Liver (tissue), 3 donors: ENCODE data around the gene GPATCH8.

Source experiments
- CTCF ChIP-seq: fragments of 150-350 bp; IDR thresholded peaks from 2 replicates; pipeline ENCODE4 v1.5.1; 2017; ENCODE audit warnings: improper control_type of control experiment, low read depth, low read length; ENCODE audit not compliant: missing input control
- EGR1 ChIP-seq, 2 donors: IDR thresholded peaks; 2 replicates each; pipeline ENCODE4 v1.6.1; 2016 to 2018; ENCODE audit warnings: antibody characterized with exemption in 2 of 2, low read depth in 2 of 2
- SP1 ChIP-seq: IDR thresholded peaks from 2 replicates; pipeline ENCODE4 v1.6.1; 2018; ENCODE audit warnings: antibody characterized with exemption, mild to moderate bottlenecking
- donor health status: healthy.
- donor health status: healthy.

- TF ChIP-seq EGR1 (IDR thresholded peaks at IDR 0.05; ENCODE audit: low read depth in 2 of 2), result no peak
- no peak for TF ChIP-seq SP1
- no peak for TF ChIP-seq CTCF
Observed at GRCh38 chr17:44409309-44410028, 93.7 kb downstream of the GPATCH8 start.
